Stimulated activated CD8-positive, alpha-beta memory T cell treated with anti-CD3 and anti-CD28 coated beads, Interleukin-15, amount 100 ng/mL, for 4 hours (primary cell): ENCODE measurements around the gene USP34.
"Not testable (repeated sequence)": the region's sequence is repeated elsewhere in the genome, so short reads cannot be mapped to it uniquely, and the experiment has no call there.

Experiments
- DNase-seq, 2 donors: peaks; one replicate each; pipeline ENCODE4 v3.0.0-alpha.2; 2020; ENCODE audit warnings: low read depth in 2 of 2

The USP34 gene

GRCh38 chr2:61470965-61471904 is at the start of gene USP34:
USP34 (minus strand) TSS chr2:61471087; CDS start chr2:61470692, 395 bp downstream.
- peak; percentile 85 to 87 for DNase-seq

DNA sequence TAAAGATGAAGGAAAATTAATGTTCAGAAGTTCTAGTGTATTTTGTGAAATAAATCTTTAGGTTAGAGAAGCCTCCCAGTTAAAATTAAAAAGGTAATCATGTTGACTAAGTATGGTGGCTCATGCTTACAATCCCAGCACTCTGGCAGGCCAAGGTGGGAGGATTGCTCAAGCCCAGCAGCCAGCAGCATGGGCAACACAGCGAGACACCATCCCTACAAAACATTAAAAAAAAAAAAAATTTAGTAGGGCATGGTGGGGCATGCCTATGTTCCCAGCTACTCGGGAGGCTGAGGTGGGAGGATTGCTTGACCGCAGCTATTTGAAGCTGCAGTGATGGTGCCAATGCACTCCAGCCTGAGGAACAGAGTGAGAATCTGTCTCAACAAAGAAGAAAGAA is 49.4 kb upstream of the USP34 start:
- DNase-seq = no peak

DNA sequence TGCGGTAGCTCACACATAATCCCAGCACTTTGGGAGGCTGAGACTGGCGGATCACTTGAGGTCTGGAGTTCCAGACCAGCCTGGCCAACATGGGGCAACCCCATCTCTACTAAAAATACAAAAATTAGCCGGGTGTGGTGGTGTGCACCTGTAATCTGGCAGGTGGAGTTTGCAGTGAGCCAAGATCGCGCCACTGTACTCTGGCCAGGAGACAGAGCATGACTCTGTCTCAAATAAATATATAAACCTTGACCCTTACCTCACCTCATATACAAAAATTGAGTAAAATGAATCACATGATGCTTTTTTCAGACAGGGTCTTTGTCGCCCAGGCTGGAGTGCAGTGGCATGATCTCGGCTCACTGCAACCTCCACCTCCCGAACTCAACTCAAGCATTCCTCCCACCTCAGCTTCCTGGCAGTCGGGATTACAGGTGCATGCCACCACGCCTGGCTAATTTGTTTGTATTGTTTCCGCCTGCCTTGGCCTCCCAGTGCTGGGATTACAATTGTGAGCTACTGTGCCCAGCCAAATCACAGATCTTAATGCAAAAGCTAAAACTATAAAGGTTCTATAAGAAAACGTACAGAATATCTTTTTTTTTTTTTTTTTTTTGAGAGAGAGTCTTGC is 42.0 kb upstream of the USP34 start:
- DNase-seq = no peak

DNA sequence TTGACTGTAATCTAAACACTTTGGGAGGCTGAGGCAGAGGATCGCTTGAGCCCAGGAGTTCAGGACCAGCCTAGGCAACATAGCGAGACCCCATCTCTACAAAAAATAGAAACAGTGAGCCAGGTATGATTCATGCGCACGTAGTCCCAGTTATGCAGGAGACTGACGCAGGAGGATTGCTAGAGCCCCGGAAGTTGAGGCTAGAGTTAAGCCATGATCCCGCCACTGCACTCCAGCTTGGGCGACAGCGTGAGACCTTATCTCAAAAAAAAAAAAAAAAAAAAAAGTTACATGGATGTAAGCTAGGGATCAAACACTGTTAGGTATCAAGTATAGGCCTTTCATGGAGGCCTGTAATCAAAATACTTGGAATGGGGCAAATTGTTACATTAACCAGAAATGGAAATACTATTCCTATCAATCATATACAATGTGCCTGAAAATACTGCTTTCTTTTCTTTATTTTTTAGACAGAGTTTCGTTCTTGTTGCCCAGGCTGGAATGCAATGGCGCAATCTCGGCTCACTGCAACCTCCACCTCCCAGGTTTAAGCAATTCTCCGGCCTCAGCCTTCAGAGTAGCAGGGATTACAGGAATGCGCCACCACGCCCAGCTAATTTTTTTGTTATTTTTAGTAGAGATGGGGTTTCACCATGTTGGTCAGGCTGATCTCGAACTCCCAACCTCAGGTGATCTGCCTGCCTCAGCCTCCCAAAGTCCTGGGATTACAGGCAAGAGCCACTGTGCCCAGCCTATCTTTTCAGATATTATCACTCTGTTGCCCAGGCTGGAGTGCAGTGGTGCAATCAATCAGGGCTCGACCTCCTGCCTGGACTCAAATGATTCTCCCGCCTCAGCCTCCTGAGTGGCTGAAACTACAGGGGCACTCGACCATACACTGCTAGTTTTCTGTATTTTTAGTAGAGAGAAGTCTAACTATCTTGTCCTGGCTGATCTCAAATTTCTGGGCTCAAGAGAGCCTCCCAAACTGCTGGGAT is 40.1 kb upstream of the USP34 start:
- DNase-seq = no peak

GRCh38 chr2:61504949-61505348 is 34.1 kb upstream of the USP34 start:
- DNase-seq = no peak

- DNase-seq = no peak
Observed at GRCh38 chr2:61499060-61499459, 28.2 kb upstream of the USP34 start.

- no peak for DNase-seq
Observed at GRCh38 chr2:61493523-61493942, 22.6 kb upstream of the USP34 start.

DNA sequence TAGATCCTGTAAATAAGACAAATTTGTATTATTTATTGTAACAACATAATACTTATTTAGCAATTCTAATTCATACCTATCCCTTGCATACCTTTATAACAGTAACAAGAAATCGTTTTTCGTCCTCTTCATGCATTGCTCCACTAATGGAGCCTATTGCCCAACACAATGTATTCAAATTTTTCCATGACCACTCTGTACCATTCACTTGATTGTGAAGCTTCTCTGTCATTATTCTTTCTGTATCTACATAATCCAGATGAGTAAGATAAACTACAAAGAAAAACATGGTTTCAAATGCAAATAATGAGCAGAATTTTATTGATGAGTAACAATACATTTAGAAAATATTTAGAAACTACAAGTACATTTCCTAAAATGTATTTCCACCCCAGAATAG is 21.6 kb upstream of the USP34 start:
- DNase-seq = no peak

- DNase-seq = no peak
Observed at GRCh38 chr2:61485281-61485680, 14.4 kb upstream of the USP34 start.

GRCh38 chr2:61478086-61478485 is 7.2 kb upstream of the USP34 start:
- DNase-seq = no peak

- not testable (repeated sequence) for DNase-seq
Observed at GRCh38 chr2:61476929-61477589, 6.2 kb upstream of the USP34 start.

- DNase-seq = no peak
Observed at GRCh38 chr2:61471905-61472805, 1.3 kb upstream of the USP34 start.

GRCh38 chr2:61470122-61470951 is 550 bp downstream of the USP34 start:
- peak; percentile 69 to 76 for DNase-seq

GRCh38 chr2:61469424-61470121 is 1.3 kb downstream of the USP34 start:
- DNase-seq = no peak

DNA sequence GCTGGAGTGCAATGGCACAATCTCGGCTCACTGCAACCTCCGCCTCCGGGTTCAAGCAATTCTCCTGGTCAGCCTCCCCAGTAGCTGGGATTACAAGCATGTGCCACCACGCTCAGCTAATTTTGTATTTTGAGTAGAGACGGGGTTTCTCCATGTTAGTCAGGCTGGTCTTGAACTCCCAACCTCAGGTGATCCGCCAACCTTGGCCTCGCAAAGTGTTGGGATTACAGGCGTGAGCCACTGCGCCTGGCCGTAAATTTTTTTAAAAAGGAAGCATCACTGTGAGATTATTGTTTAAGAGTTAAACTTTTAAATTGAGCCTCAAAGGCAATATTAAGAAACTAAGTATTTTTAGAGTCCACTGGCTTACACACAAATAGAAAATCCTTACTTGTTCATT is 2.7 kb downstream of the USP34 start:
- DNase-seq = not testable (repeated sequence)

DNA sequence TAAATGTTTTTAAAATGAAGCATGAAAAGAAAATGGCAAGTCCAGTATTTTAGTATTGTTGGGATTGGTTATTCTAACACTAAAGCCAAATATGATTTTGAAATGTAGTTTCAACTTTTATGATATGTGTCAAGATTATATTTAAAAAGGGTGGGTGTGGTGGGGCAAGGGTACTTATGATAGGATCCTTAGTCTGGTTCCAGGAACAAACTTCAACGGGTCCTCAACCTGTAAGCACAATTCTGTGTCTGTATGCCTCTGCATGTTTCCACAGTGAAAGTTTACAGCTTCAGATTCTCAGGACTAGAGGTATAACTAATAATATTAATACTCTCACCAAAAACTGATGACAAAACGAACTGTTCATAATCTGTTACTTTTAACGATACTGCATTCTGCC is 5.8 kb downstream of the USP34 start:
- no peak for DNase-seq

DNA sequence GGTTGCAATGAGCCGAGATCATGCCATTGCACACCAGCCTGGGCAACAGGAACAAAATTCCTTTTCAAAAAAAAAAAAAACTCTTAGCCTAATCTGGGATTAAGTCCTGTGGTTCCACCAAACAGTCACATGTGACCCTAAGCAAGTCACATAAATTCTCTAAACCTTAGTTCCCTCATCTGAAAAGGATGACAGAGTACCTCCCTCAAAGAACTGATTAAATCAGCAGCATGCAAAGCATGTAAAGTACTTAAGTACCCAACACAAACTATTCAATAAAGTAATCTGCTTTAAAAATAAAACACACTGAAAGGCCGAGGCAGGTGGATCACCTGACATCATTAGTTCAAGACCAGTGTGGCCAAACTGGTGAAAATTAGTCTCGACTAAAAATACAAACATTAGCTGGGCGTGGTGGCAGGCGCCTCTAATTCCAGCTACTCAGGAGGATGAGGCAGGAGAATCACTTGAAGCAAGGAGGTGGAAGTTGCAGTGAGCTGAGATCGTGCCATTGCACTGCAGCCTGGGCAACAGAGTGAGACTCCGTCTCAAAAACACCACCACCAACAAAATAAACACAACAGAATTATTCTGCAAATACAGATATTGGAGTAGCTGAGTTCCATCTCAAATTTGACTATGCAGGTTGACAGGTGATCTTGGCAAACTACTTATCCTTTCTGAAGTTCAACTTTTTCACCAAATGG is 7.0 kb downstream of the USP34 start:
- no peak for DNase-seq

DNA sequence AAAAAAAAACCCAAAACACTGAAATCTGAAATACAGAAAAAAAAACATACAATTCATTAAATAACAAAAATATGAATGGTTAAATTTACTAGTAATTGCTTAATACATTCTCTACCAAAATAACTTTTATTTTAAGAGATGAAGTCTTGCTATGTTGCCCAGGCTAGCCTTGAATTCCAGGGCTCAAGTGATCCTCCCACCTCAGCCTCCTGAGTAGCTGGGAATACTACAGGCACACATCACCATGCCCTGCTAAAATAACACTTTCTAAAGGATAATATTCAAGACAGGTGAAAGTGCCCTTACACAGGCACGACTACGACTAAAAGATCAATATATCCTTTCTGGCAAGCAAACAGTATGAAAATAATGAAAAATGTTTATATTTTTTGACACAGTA is 9.5 kb downstream of the USP34 start:
- DNase-seq = no peak
